K562 (cell line): ENCODE results near the gene AVPI1. TPM values are rescaled to one million over a fixed set of nuclear protein-coding genes. Genes with fewer than 3 reads are reported as not detected.
A peak's percentile ranks its signal among the peaks of the same experiment; 100 is the strongest.

Experiments used
- ATF2 ChIP-seq: sonication (generic); formaldehyde crosslinking; IDR thresholded peaks from 2 replicates; pipeline ENCODE4 v1.8.1; 2022; ENCODE audit warnings: missing genetic modification reagents
- CEBPG ChIP-seq, 3 experiments: fragments of 200-800 bp in 1 of 3; sonication (Bioruptor generic) in 1 of 3; sonication (generic) in 1 of 3; formaldehyde crosslinking in 1 of 3; IDR thresholded peaks in 2 of 3; conservative IDR thresholded peaks in 1 of 3; 2 replicates each; pipeline versions ENCODE4 v1.6.1 to v1.8.0; 2016 to 2022; ENCODE audit warnings: missing compliant biosample characterization in 2 of 3, missing genetic modification characterization in 2 of 3, mild to moderate bottlenecking in 1 of 3, missing genetic modification reagents in 1 of 3
- GTF2E2 ChIP-seq: fragments of 200-800 bp; sonication (Bioruptor generic); IDR thresholded peaks from 2 replicates; pipeline ENCODE4 v1.6.1; 2016; ENCODE audit warnings: missing genetic modification characterization, missing compliant biosample characterization
- HLTF ChIP-seq: fragments of 450-650 bp; IDR thresholded peaks from 2 replicates; pipeline ENCODE4 v1.6.1; 2016
- SAP30 ChIP-seq: fragments of 200-600 bp; sonication (generic); IDR thresholded peaks from 2 replicates; pipeline ENCODE4 v1.6.1; 2012; ENCODE audit warnings: borderline replicate concordance, low read depth, mild to moderate bottlenecking, moderate library complexity, low read length, control low read depth, inconsistent platforms; ENCODE audit not compliant: insufficient read depth, poor library complexity, severe bottlenecking
- SRSF9 ChIP-seq: fragments of 200-400 bp; formaldehyde crosslinking; IDR thresholded peaks from 2 replicates; pipeline ENCODE4 v1.6.1; 2017; ENCODE audit warnings: low read depth, low read length, borderline replicate concordance
- VEZF1 ChIP-seq: fragments of 200-800 bp; sonication (Bioruptor generic); IDR thresholded peaks from 2 replicates; pipeline ENCODE4 v1.6.1; 2017; ENCODE audit warnings: missing genetic modification characterization, missing compliant biosample characterization
- XRCC3 ChIP-seq: fragments of 450-650 bp; IDR thresholded peaks from 2 replicates; pipeline ENCODE4 v1.6.1; 2017; ENCODE audit warnings: mild to moderate bottlenecking, moderate library complexity
- ZNF23 ChIP-seq: fragments of 250-450 bp; sonication (Bioruptor Pico); IDR thresholded peaks from 2 replicates; pipeline ENCODE4 v1.4.0; 2020; ENCODE audit warnings: mild to moderate bottlenecking
- ZNF586 ChIP-seq: fragments of 450-650 bp; formaldehyde crosslinking; conservative IDR thresholded peaks from 2 replicates; pipeline ENCODE4 v1.4.0; 2020; ENCODE audit warnings: mild to moderate bottlenecking, moderate library complexity
- ZNF644 ChIP-seq: fragments of 200-800 bp; sonication (Bioruptor generic); IDR thresholded peaks from 2 replicates; pipeline ENCODE4 v1.6.1; 2016; ENCODE audit warnings: low read depth, missing genetic modification characterization, missing compliant biosample characterization
- ZNF740 ChIP-seq, 3 experiments: fragments of 200-800 bp in 1 of 3; sonication (Bioruptor generic) in 1 of 3; sonication (generic) in 1 of 3; formaldehyde crosslinking in 1 of 3; IDR thresholded peaks; 2 replicates each; pipeline versions ENCODE4 v1.6.1 to v1.8.0; 2016 to 2022; ENCODE audit warnings: mild to moderate bottlenecking in 2 of 3, missing compliant biosample characterization in 2 of 3, missing genetic modification characterization in 2 of 3, missing genetic modification reagents in 1 of 3
- ZNF75A ChIP-seq: fragments of 450-650 bp; formaldehyde crosslinking; IDR thresholded peaks from 2 replicates; pipeline ENCODE4 v1.4.0; 2020; ENCODE audit warnings: mild to moderate bottlenecking
- polyA plus RNA-seq, 8 experiments: library from polyadenylated mRNA; depleted of rRNA in 4 of 8; stranded (reverse) in 5 of 8; unstranded in 3 of 8; fragments of >200 nt; fragmentation: Nextera tagmentation in 2 of 8; fragmentation: Illumina TruSeq in 1 of 8; extraction: Ambion mirVana in 2 of 8; extraction: Trizol in 1 of 8; gene quantifications; 2 replicates each; pipeline versions ENCODE4 v1.2.1 to v1.2.3, GENCODE V29; 2011 to 2014; ENCODE audit warnings: inconsistent platforms in 1 of 8, missing spikeins in 1 of 8
- total RNA-seq, 7 experiments: library from RNA; depleted of rRNA in 6 of 7; stranded (reverse); fragments of >200 nt in 6 of 7; fragmentation: Illumina TruSeq in 2 of 7; extraction: Trizol in 2 of 7; gene quantifications; 2 replicates each; pipeline versions ENCODE4 v1.2.1 to v1.2.3, GENCODE V29; 2011 to 2021; ENCODE audit warnings: low replicate concordance in 1 of 7

AVPI1 gene
- total and polyA plus RNA-seq, 9 of the 15 experiments (the other 6 are each of a cell fraction or from before 2014, with no cell fraction given), result 0.90 to 10.4 (median 7.4) TPM

GRCh38 chr10:97713826-97714400 is 26.9 kb upstream of the AVPI1 start (continued):
- no peak; the same call in none of the 2 replicates for TF ChIP-seq VEZF1 (CRISPR knock-in tag)
- no peak for TF ChIP-seq ZNF75A (CRISPR knock-in tag)
- peak; percentile 43; the same call in 1 of the 2 replicates for TF ChIP-seq CEBPG (CRISPR knock-in tag; IDR thresholded peaks at IDR 0.05)
- no peak for TF ChIP-seq CEBPG (tag; conservative IDR thresholded peaks at IDR 0.05 in 1 of 2, IDR thresholded peaks at IDR 0.05 in 1 of 2)
- no peak for TF ChIP-seq ZNF586 (CRISPR knock-in tag)
- TF ChIP-seq HLTF, result no peak
- TF ChIP-seq GTF2E2 (tag), result no peak
- no peak for TF ChIP-seq ATF2
- no peak for TF ChIP-seq ZNF740 (CRISPR knock-in tag; IDR thresholded peaks at IDR 0.05)
- TF ChIP-seq ZNF740 (tag; IDR thresholded peaks at IDR 0.05), result no peak
- TF ChIP-seq SRSF9, result no peak
- no peak for TF ChIP-seq SAP30
- TF ChIP-seq ZNF644 (tag), result no peak
- TF ChIP-seq XRCC3, result no peak
- TF ChIP-seq ZNF23 (CRISPR knock-in tag), result no peak
